GM21360 (cell line): ENCODE results near the gene C15orf40.

Experiments used
- ATAC-seq: cut with Tn5 transposase; IDR thresholded peaks from one replicate; pipeline ENCODE4 v1.9.1; 2021; ENCODE audit warnings: mild to moderate bottlenecking, moderate library complexity; ENCODE audit not compliant: unreplicated experiment

C15orf40 gene

DNA sequence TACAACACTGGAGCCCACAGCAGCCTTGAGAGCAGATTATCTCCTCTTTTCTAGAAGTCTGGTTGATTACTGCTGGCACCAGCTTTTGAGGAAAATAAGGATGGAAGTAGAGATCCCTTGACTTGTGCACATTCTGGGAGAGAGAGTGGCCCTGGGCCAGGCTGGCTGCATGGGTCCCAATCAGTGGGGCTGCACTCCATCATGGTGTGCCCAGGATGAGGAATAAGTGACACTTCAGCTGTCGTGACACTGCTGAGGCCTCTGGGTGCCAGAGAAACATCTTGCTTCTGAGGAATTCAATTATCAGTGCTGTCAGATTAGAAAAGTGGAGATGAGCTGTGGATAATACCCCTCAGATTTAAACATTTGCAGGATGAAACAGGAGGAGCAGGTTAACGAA, 16.4 kb downstream of the C15orf40 start:
- no peak for ATAC-seq

DNA sequence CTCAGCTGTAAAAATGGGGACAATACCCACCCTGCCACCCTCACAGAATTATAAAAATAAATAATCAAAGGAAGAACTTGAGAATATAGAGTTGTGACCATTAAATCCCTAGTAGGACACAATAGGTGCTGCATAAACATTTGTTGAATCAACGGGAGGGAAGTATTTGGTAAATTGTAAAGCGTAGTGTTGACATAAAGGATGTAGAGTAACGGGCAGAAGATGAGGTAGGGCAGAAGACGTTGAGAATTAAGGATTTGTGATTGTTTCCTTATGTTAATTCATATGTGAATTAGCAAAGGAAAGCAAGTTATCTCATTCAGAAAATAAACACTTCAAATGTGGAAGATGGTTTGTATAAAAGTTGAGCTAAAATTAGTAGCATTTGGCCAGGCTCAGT, 18.3 kb downstream of the C15orf40 start:
- no peak for ATAC-seq

DNA sequence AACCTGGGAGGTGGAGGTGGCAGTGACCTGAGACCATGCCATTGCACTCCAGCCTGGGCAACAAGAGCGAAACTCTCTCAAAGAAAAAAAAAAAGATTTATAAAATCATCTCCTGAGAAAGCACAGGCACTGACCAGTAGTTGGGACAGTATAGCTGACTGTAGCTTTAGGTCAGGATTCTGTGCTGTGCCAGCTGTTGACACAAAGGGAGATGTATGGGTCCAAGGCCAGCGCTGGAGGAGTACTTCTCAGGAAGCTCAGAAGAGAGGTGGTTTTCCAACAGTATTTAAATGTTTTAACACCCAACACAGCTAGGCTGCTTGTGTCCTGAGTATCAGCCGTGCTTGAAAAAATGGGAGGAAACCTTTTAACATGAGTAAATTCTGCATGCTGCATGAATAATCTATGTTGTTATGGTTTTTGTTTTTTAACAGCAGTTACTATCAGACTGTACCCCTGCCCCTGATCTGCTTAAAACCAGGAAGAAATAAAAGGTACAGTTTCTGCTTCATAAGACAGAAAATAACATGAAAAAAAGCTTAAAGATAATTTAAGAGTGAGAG, 18.9 kb downstream of the C15orf40 start:
- ATAC-seq, result no peak

DNA sequence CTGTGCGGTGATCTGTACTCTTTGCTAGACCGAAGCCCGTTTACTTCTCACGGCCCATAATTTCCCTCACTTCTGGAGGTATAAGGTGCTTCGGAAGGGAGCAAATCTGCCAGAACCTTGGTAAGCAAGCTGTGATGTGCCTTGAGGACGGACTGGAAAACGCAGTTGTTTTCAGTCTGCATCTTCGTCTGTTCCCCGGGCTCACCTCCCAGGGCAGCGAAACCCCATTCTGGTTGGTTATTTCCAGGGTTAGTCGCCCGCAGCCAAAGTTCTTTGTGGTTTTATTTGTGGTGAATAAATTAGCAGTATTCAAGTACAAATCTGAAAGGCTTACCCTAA, 25.0 kb downstream of the C15orf40 start:
- ATAC-seq, result peak; percentile 28

DNA sequence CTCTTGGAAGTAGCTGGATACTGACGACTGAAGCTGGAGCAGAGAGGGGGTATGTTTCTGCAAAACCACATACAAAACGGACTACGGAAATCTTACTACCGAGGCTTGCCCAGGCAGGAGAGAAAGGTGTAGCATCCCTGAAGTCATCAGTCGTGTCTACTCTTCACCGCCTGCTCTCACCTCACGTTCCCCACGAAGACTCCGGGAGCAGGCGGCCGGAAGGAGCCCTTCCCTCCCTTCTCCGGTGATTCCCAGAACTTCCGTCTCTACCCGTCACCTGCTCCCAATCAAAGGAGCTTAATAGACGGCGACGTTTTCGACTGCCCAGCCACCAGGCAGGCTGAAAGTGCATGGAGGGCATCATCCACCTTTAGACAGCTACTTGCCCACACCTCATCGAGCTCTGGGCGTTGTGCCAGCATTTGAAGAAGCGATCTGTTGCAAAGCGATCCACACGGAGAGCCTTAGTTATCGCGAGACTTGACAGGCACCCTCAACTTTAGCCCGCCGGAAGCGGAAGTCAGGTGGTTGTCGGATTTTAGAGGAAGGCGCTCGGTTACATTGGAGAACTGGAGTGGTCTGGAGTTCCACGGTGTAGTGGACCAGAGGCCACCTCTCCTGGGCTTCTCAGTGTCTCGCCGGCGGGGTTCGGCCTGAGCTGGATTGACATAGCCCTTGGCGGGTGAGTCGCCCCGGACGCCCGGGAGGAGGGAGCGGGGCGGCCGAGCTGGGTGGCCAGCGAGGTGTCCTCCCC, 25.6 kb downstream of the C15orf40 start, which contains the start of gene RAMAC:
RAMAC (plus strand) TSS at position 523 of the 754 bp plus-strand sequence. CDS start 2,809 bp downstream, outside the sequence.
- ATAC-seq, result peak; percentile 94

DNA sequence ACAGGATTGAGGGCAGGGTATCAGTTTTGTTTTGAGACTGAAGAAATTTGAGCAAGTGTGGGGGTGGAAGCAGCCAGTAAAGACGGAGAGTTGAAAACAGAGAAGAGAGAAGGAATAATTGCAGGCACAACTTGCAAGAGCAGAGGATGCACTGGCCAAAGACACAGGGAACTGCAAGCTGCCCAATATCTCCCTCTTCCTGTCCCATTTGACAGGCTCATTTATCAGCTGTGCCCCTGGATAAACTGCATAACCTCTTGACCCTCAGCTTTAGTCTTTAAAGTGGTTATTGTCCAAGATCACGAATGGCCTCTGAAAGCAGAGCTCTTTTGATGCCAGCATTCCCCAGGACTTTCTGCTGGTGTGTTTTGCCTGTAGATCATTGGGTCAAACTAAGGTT, 30.5 kb downstream of the C15orf40 start:
- ATAC-seq, result no peak

DNA sequence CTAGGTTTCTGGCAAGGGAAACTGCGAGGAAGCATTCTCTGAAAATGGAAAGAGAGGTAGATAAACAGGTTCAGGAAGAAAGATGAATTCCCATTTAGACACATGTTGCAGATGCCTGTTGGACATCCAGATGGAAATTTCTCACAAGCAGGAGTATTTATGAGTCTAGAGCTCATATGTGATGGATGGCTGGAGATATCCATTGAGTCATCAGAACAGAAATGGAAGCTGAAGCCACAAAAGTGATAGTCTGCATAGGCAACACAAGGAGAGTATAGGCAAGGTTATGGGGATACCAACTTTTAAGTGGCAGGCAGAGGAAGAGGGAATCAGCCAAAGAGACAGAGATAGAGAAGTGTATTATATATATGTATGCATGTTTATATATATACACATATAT, 31.7 kb downstream of the C15orf40 start:
- ATAC-seq, result no peak

DNA sequence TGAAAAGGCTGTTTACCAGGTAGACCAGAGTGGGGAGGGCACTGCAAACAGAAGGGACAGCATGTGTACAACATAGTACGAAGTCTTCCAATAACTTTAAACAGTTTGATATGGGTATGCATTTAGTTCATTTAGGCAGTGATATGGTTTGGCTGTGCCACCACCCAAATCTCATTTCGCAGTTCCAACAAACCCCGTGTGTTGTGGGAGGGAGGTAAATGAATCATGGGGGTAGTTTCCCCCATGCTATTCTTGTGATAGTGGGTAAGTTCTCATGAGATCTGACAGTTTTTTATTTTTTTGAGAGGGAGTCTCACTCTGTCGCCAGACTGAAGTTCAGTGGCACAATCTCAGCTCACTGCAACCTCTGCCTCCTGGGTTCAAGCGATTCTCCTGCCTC, 33.0 kb downstream of the C15orf40 start:
- ATAC-seq, result no peak

DNA sequence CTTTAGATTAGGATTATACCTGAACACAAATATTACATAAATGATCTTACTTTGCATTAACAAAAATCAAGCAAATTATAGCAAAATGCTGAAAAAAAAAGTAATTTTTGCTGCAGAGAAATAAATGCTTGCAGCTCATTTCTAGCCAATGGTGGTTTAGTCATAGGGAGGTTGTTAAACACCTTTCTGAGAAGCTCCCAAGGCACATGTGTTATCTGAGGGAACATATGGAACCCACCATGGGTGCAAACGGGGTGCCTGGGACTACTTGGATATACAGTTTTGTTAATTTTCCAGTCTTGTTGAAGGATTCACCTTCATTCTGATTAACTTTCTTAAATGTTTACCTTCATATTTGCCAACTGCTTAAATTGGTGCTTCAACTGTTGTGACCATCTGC, 34.4 kb downstream of the C15orf40 start:
- ATAC-seq, result no peak

DNA sequence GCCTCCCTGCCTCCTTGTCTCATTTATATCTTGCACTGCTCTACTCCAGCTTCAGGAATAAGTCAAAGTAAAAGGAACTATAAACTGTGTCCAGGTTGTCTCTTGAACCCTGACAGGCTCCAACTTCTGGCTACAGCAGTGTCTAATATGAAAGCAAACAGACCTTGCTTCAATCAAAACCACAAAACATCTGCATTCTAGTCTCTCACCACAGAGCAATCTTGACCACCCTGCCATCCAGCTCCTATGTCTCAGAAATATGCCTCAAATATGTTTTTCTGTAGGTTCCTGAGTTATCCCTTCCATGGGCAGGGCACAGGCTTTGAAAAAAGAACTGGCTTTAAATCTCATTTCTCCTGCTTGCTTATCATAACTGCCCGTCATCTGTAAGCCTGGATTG, 38.4 kb downstream of the C15orf40 start:
- no peak for ATAC-seq

DNA sequence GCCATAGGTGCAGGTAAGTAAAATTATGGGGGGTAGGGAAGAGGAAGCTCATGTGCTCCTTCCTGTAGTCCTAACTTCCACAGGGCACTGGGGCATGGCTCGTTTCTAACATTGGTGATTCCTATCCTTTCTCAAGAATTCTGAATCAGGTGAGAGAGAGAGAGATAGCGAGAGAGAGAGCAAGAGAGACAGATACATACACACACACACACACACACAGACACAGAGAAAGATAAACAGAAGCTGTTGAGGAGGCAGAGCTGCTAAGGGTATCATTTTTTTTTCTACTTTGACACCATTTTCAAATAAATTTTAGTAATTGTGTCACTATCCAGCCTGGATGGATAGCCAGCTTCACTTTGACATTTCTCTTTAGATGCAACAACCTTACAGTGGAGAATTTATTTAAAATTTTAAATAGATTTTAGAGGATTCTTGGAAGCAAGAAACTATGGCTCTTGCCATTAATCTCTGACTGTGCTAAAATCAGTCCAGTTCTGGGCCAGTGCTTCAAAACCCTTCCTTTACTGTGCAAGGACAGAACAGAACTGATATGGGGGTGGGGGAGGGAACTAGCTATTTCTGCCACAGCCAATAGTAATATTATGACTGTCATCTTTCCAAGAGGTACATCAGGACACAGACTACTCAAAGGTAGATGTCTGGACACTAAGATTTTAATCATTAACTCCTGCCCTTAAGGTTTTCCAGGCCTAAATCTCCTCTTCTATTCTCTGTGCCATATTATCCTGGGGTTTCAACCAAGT, 40.0 kb downstream of the C15orf40 start:
- ATAC-seq, result no peak

DNA sequence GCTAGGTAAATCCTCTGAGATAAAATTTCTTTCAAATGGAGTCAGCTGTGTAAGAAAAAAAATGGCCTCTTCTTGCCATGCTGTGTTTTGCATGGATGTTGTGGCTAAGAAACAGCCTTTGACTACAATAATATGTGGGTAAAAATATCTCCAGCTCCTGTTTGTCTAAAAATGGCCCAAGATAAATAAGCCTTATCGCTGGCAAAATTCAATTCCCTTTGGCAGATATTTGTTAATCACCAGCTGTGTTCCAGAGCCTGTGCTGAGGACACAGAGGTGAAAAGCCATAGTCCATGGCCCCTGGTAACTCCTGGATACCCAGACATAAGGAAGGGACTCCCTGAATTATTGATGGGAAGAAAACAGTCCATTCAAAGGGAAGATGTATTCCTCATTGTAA, 40.7 kb downstream of the C15orf40 start:
- ATAC-seq, result no peak

DNA sequence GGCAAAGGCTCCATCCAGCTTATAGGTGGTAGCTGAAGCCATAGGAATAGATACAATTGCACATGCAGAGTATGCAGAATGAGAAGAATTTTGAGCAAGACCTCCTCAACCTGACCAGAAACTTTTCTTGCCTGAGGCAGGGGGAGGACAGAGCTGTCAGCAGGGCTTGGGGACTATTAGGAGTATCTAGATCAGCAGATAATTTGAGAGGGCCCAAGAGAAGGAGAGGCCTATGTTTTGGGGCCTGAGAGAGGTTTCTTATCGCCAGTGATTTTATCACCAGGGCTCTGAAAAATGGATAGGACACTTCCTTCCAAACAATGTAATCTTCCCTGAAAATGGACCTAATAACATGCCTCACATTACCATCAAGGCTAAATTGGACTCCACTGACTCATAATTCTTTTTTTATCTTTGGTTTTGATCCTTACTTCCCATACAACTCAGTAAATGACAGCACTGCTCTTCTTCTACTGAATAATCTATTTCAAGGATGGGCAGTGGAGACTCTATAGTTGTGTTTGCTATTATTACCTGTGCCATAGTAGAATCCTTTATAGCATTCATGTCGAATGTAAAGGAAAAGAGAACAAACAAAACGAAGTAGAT, 41.3 kb downstream of the C15orf40 start:
- no peak for ATAC-seq

DNA sequence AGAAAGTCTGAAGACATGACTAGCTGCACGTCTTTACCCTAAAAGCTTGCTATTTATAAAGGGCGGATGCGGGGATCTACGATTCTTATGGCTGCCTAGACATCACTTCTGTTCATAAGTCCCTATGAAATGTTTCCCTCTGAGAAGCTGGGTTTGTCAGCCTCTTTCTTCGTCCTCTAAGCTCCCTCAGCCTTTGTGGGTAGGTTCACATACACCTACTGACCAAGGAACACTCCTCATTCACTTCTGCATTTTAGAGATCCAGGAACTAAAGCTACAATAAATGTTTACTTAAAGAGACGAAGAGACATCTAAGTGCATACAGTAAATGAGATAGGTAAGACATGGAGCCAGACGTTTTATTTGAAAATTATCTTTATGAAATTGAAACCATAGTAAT, 42.1 kb downstream of the C15orf40 start:
- no peak for ATAC-seq

DNA sequence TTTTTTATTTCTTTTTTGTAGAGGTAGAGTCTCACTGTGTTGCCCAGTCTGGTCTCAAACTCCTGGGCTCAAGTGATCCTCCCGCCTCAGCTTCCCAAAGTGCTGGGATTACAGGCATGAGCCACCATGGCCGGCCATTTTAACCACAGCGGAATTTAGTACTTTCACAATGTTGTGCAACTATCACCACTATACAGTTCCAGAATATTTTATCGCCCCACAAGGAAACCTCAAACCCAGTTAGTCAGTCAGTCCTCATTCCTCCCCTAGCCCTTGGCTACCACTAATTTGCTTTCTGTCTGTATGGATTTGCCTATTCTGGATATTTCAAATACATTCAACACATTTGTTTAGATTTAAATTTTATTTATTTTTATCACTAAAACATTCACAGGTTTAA, 43.4 kb downstream of the C15orf40 start:
- ATAC-seq, result no peak

DNA sequence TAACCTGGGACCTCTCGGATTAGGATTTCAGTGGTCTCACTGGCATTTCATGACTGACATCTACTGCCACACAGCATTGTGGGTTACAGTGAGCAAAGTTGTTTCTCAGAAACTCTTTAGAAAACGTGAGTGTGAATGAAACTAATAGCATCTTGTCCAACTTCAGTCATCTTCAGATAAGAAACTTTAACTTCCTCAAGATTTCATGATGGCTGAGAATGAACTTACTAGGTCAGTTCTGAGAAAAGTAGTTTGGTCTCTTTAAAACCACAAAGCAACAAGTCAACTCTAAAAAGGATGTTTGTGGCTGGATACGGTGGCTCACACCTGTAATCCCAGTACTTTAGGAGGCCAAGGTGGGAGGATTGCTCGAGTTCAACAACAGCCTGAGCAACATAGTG, 44.8 kb downstream of the C15orf40 start:
- ATAC-seq, result peak; percentile 55

DNA sequence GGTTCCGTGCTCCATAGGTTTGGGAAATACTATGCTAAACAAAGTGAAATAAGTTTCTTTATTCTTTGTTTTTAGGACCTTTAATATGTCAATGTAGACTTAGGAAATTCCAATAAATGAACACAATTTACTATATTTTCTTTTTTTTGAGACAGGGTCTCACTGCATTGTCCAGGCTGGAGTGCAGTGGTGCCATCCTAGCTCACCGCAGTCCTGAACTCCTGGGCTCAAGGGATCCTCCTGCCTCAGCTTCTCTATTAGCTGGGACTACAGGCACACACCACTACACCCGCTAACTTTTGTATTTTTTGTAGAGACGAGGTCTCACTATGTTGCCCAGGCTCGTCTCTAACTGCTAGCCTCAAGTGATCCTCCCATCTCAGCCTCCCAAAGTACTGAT, 46.5 kb downstream of the C15orf40 start:
- ATAC-seq, result no peak

DNA sequence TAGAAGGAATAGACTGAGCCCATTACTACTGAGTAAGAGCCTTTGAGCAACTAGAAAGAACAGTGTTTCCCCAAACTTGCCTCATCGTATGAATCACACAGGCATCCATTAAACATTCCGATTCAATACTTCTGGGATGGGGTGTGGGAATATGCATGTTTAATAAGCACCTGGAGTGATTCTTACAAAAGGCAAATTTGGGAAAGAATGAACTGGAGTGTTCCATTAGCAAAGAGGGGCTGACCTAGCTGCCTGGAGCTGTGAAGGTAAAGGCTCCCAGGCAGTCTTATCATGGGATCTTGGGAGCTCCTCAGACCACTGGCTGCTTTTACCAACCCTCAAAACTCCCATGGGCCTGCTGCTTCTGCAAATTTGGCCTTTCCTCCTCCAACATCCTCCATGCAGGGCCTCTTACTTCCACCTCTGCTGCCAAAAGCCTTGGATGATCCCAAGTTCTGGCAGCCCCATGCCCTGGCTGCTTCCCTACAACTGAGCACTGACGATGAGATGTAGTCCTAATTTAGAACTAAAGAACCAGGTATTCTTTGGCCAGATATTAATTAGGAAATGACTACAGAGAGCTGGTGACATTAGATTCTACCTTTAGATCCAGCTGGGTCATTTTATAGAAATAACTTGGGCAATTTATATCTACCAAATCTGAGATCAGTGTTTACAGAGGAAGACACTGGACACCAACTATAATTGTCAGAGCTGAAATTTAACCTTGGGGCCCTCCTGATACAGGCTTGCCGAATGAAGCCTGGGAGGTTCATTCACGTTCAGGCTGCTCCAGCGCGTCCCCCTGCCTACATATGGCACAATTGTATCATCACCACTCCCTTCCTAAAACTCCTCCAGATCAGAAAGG, 47.7 kb downstream of the C15orf40 start:
- no peak for ATAC-seq

DNA sequence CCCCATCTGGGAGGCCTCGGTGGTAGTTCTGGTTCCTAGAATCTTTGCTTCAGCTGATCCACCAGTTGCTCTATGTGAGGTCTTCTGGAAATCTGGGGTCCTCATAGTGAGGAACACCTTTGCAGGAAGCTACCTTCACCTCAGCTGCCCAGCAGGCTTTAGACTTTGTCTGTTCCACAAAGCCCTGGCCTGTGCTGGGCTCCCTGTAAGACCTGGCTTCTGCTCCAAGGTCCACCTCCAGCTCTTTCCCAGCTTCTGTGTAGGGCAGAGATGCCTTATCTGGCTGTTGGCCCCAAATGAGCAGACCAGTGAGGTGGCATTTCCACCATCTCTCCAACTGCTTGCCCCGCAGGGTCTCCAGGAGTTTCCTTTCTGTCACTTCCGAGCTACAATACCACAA, 50.7 kb downstream of the C15orf40 start:
- no peak for ATAC-seq

DNA sequence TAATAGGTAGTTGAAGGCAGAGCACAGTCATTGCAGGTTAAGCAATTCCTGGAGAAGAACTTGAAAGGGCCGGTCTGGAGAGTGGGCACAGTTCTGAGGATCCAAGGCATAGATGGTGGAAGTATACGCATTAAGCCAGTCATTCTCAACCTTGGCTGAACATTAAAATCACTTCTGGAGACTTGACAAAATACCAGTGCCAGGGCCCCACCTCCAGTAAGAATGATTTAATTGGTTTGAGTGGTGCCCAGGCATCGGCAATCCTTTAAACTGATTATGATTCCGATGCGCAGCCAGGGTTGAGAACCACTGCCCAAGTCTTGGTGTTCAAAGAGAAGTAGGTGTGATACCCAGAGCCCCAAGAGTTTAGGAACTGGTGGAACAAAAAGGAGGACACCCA, 52.0 kb downstream of the C15orf40 start:
- ATAC-seq, result no peak

DNA sequence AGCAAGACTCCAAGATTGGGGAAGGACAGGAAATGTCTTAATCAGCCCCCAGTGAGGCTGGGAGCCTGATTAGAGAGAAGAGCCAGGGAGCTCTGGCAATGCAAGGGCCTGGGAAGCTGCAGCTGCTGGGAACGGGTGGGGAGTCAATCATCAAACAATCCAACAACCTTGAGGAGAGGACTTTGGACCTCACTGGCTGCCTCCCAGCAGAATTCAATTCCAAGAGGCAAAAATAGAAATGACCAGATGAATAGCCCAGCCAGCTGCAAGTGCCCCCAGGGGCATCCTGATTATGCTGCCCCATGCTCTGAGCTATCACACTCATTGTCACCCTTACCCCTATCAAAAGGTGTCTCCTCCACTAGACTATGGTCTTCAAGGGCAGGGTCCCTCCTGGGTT, 52.8 kb downstream of the C15orf40 start:
- ATAC-seq, result no peak
